Hematopoietic multipotent progenitor cell (in vitro differentiated cells): ENCODE measurements around the gene GNG12. TPM values are rescaled to one million over a fixed set of nuclear protein-coding genes. Genes with fewer than 3 reads are reported as not detected.

ENCODE experiments used
- DNase-seq, 3 donors: peaks; one replicate each; pipeline ENCODE4 v3.0.0-alpha.2; 2011 to 2015; ENCODE audit warnings: low read depth in 2 of 3, low spot score in 2 of 3
- total RNA-seq: library from RNA; depleted of rRNA; stranded (reverse); fragments of >200 nt; gene quantifications from one replicate; pipeline ENCODE4 v1.2.3, GENCODE V29; 2012

Gene GNG12
- total RNA-seq, 1 donor: under 0.01 TPM

GRCh38 chr1:67759066-67759465, 74.2 kb downstream of the GNG12 start:
- no peak for DNase-seq

DNA sequence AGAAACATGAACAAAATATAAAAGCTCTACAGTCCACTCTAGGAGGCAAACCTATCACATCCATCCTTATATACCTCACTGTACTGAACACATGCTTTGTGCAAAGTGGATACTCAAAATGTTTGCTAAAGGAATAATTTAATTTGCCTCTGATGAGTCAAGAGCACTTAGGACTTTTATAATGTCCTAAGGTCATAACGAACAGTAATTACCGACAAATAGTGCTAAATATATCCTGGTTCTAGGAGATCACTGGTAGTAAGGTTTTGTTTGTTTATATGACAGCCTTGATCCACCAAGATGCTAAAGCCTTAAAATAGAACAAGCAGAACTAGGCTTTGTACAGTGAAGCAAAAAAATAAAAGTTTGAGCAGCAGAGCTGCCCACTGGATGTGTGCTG, 77.6 kb downstream of the GNG12 start:
- no peak for DNase-seq

GRCh38 chr1:67755160-67755559, 78.1 kb downstream of the GNG12 start:
- DNase-seq: no peak

GRCh38 chr1:67754526-67754920, 78.7 kb downstream of the GNG12 start:
- no peak for DNase-seq

DNA sequence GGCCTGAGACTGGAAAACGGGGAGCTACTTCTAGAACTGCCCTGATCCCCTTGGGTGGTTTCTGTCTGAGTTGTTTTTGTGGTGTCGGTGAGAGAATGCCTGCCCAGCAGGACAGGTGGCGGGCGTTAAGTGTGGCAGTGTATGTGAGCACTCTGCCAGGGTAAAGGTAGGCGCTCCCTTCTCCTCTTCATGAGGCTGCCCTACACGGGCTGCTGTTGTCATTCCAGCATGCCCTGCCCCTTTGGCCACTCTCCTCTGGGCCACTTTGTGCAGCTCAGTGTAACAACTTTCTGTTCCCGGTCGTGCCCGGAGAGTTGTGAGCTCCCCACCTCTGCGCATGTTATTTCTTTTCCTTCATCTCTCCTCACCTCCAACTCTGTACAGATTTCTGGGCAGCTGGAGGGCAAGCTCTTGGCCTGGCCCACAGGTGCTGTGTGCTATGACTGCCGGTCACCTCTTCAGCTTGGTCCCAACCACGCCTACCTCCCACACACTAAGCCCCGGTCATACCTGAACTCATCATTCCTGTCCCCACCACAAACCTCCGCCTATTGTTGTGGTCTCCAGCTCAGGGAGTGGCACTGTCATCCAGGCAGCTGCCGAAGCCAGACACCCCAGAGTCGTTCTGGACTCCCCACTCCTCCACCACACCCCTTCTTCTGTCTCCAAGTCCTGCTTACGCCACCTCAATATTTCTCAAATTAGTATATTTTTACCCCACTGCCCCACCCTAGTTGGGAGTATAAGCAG, 79.3 kb downstream of the GNG12 start:
- no peak for DNase-seq

- DNase-seq: no peak
Observed at GRCh38 chr1:67752306-67752705, 81.0 kb downstream of the GNG12 start.

GRCh38 chr1:67750691-67751054, 82.6 kb downstream of the GNG12 start:
- DNase-seq: no peak

GRCh38 chr1:67749844-67750690, 83.2 kb downstream of the GNG12 start:
- peak in 2 of 3 donors; percentile 30 to 34 for DNase-seq

- DNase-seq: no peak
Observed at GRCh38 chr1:67749263-67749843, 83.9 kb downstream of the GNG12 start.

DNA sequence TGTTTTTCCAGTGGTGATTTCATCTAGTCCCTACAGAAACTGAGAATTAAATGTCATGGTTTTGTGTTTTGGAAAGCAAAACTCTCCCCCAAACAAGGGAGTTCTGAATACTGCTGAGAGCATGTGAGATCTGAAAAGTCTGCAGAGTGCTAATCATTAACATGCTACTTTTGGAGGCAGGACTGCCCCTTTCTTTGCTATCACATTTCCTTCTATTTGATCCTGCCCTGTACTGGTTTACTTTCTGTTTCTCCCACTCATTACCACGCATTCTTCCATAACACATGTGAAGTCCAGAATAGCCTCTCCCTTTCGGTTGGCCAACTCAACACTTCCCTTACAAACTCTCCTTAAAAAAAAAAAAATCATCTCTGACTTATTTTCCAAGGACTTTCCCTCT, 84.6 kb downstream of the GNG12 start:
- no peak for DNase-seq

DNA sequence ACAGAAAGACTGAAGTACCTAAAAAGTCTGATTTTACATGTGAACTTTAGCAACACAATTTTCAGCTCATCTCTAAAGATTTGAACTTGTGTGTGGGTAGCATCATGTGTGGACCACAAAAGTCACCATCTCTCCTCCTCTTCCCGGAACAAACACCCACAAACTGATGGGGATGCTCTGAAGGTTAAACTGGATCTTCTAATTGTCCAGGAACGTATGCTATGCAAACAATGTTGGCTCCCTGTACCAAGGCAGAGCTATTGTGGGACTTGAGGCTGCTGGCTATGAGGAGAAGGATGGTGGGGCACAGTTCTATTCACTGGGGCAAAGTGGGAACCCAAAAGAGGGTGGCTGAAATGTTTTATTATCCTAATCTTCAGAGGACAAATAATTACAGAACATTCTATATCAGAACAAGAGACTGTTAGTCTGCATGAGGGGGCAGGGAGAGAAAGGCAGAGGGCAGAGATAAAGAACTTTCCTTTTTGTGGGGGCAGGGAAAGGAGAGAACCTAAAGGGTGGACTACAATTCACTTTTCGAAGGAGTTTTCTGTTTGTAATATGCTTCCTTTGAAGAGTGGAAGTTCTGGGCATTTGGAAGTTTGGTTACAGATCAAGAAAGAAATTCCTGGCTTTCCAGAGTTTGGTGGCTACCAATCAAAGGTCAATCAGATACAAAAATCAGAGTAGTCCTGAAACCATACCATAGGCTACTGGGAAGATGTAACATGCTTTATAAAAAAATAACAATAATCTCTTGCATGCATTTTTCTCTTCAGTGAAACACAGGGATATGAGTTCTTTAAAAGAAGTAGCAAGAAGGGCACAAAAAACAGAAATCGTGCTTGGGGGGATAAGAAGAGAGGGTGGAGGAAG, 85.4 kb downstream of the GNG12 start:
- DNase-seq: no peak

GRCh38 chr1:67745875-67746698, 87.2 kb downstream of the GNG12 start:
- DNase-seq: no peak

DNA sequence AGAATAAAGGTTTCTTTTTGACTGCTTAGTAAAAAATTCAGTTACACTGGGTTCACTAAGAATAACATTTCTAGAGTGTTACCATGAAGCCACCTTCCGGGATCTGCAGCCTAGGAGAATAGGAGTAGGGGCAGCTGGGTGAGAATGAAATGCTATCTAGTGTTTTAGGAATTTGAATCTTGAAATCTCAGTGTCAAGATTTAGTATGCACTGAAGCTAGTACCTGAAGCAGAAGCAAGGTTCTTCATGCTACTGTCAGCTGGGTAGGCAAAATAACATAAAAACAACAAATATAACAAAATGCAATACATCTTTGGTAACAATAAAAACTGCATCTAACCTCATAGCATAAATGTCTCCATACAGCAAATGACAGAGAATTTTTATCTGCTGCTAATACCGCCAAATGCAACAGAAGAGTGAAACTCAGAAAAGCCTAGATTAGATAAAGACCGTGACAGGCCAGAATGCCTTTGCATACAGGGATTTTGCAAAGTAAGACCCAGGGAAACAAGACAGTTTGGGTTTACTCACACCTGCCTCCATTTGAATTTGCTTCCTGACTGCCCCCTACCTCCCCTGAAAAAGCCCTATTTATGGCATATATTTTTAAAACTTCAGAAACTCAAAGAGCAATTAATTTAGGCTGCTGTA, 90.1 kb downstream of the GNG12 start:
- DNase-seq: no peak

DNA sequence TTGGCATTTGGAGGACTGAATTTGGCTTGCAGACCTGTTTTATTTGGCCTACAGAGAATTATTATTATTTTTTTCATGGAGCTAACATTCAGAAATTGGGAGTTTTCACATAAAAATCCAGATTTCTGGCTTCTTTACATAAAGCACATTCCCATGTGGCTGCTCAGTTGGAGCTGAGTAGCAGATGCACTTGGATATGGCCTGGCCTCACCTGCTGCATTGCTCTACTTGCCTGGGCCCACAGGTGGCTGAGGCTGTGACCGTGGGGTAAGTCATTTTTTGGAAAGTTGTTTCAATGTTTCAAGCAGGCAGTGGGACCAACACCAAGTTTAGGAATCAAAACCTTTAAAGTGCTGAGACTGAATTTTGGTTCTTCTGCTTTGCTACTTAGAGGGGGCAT, 91.5 kb downstream of the GNG12 start:
- DNase-seq: no peak

GRCh38 chr1:67741121-67741520, 92.1 kb downstream of the GNG12 start:
- no peak for DNase-seq

GRCh38 chr1:67740543-67740942, 92.7 kb downstream of the GNG12 start:
- DNase-seq: no peak

DNA sequence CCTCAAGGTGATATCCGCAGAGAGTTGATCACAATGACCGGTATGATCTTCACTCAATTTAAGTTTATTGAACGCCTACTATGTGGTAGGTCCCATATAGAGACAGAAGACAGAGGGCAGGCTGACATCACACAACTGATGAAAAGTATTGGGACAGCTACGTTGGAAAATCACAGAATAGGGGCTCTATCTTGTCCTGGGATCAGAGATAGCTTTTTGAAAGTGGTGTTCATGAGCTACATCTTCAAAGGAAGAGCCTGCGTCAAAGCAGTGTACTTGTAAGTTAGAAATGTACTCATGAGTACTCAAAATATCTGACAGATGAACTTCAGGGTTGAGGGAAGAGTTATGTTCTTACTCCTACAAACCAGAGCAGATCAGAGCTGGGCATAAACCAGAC, 93.9 kb downstream of the GNG12 start:
- no peak for DNase-seq

GRCh38 chr1:67738401-67738800, 94.9 kb downstream of the GNG12 start:
- no peak for DNase-seq

DNA sequence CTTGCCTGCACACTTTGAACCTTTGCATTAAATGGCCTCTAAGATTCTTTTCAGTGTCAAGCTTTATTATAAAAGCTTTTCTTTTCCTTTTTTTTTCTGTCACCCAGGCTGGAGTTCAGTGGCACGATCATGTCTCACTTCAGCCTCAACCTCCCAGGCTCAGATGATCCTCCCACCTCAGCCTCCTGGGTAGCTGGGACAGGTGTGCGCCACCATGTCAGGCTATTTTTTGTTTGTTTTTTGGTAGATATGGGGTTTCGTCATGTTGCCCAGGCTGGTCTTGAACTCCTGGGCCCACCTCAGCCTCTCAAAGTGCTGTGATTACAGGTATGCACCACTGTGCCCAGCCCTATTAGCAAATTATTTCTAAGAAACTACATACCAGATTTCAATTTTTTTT, 95.4 kb downstream of the GNG12 start:
- no peak for DNase-seq
